OCI-LY1 (cell line): ENCODE results near the gene EGFL8.

ENCODE experiments used
- CTCF ChIP-seq: fragments of 200-600 bp; sonication (generic), shearing (Covaris generic); IDR thresholded peaks from 2 replicates; pipeline ENCODE4 v1.5.1; 2017; ENCODE audit warnings: mild to moderate bottlenecking, antibody characterized with exemption, low read length, moderate library complexity, mixed read lengths
- EZH2 ChIP-seq: fragments of 200-600 bp; sonication (generic), shearing (Covaris generic); IDR thresholded peaks from 2 replicates; pipeline ENCODE4 v1.8.0; 2017; ENCODE audit warnings: borderline replicate concordance, mixed run types, mild to moderate bottlenecking, antibody characterized with exemption, low read length, moderate library complexity, mixed read lengths

GRCh38 chr6:32200711-32201475, 36.5 kb downstream of the EGFL8 start:
- TF ChIP-seq EZH2 (no peak), CTCF (no peak)
